ENCODE data around the gene EME2.

DNA sequence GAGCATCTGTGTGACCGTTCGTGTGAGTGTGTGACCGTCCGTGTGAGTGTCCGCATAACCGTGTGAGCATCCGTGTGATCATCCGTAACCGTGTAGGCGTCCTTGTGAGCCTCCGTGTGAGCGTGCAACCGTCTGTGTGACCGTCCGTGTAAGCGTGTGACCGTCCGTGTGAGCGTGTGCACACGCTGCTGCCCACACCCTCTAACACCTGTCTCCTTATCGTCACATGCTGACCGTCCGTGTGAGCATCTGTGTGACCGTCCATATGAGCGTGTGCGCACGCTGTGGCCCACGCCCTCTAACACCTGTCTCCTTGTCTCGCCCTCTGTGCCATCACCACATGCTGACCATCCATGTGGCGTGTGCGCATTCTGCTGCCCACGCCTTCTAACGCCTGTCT is 32.4 kb upstream of the EME2 start:
- no peak for TF ChIP-seq POLR2A (IDR thresholded peaks at IDR 0.05; ENCODE audit: low read depth, low read length)
- TF ChIP-seq POLR2AphosphoS5 (IDR thresholded peaks at IDR 0.05; ENCODE audit: low read depth, low read length): no peak
